HCT116 (cell line): ENCODE results near the gene DEFB126.

Source experiments
- CTCF ChIP-seq, 3 experiments: fragments of 200-600 bp in 1 of 3; sonication (generic) in 1 of 3; IDR thresholded peaks in 2 of 3; conservative IDR thresholded peaks in 1 of 3; 2 replicates each; pipeline ENCODE4 v1.5.1; 2012 to 2017; ENCODE audit warnings: low read depth in 2 of 3, low read length in 2 of 3, antibody characterized with exemption in 1 of 3, borderline replicate concordance in 1 of 3, control low read depth in 1 of 3, mild to moderate bottlenecking in 1 of 3, mixed read lengths in 1 of 3, mixed run types in 1 of 3, moderate library complexity in 1 of 3; ENCODE audit not compliant: insufficient read depth in 1 of 3
- TF ChIP-seq, protein P1 (sequence below): IDR thresholded peaks from 2 replicates; pipeline ENCODE4 v1.6.1; 2012; ENCODE audit warnings: low read depth

DNA sequence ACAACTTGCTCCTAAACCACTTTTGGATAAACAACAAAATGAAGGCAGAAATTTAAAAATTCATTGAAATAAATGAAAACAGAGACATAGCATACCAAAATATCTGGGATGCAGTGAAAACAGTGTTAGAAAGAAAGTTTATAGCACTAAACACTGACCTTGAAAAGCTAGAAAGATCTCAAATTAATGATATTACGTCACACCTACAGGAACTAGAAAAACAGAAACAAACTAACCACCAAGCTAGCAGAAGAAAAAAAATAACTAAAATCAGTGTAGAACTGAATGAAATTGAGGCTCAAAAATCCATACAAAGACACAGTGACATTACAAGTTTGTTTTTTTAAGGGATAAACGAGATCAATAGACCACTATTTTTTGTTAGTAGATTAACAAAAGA, 41.9 kb downstream of the DEFB126 start:
- TF ChIP-seq CTCF (IDR thresholded peaks at IDR 0.05 in 2 of 3, conservative IDR thresholded peaks at IDR 0.05 in 1 of 3; ENCODE audit: borderline replicate concordance in 1 of 3, insufficient read depth in 1 of 3, low read depth in 2 of 3, low read length in 2 of 3), result no peak
- TF ChIP-seq, protein P1, sequence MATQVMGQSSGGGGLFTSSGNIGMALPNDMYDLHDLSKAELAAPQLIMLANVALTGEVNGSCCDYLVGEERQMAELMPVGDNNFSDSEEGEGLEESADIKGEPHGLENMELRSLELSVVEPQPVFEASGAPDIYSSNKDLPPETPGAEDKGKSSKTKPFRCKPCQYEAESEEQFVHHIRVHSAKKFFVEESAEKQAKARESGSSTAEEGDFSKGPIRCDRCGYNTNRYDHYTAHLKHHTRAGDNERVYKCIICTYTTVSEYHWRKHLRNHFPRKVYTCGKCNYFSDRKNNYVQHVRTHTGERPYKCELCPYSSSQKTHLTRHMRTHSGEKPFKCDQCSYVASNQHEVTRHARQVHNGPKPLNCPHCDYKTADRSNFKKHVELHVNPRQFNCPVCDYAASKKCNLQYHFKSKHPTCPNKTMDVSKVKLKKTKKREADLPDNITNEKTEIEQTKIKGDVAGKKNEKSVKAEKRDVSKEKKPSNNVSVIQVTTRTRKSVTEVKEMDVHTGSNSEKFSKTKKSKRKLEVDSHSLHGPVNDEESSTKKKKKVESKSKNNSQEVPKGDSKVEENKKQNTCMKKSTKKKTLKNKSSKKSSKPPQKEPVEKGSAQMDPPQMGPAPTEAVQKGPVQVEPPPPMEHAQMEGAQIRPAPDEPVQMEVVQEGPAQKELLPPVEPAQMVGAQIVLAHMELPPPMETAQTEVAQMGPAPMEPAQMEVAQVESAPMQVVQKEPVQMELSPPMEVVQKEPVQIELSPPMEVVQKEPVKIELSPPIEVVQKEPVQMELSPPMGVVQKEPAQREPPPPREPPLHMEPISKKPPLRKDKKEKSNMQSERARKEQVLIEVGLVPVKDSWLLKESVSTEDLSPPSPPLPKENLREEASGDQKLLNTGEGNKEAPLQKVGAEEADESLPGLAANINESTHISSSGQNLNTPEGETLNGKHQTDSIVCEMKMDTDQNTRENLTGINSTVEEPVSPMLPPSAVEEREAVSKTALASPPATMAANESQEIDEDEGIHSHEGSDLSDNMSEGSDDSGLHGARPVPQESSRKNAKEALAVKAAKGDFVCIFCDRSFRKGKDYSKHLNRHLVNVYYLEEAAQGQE, result no peak
